Endothelial cell of umbilical vein (primary cell): ENCODE measurements around the gene PHACTR1. TPM values are rescaled to one million over a fixed set of nuclear protein-coding genes. Genes with fewer than 3 reads are reported as not detected.

Experiments
- BruUV-seq: library from RNA; stranded (reverse); fragments of 400-500 nt; replicated peaks from 2 replicates; lab custom pipeline; 2021; lab: Mats Ljungman, UMichigan
- CTCF ChIA-PET: fragments of 300-600, 350-600 bp; sonication (Branson Sonifier 250); formaldehyde crosslinking; loops from one replicate; lab custom pipeline; 2021; ENCODE audit warnings: antibody characterized with exemption, inconsistent platforms; lab: Charles Lee
- POLR2A ChIA-PET: fragments of 300-600, 350-600 bp; sonication (Branson Sonifier 250); formaldehyde crosslinking; loops from one replicate; lab custom pipeline; 2021; ENCODE audit warnings: antibody characterized with exemption, inconsistent platforms; lab: Charles Lee
- DNase-seq: peaks from one replicate; pipeline ENCODE4 v3.0.0-alpha.2; 2011; ENCODE audit warnings: low read depth, low spot score
- FAIRE-seq: peaks from 2 replicates; lab custom pipeline; 2011; peaks lifted over from hg19 to GRCh38; lab: Jason Lieb, UNC
- H2AFZ ChIP-seq: 2 replicates; pipeline ENCODE4 v1.6.0; 2012; ENCODE audit warnings: low read depth, low read length, control low read depth, inconsistent platforms
- H3K27ac ChIP-seq: 2 replicates; pipeline ENCODE4 v1.5.1; 2011; ENCODE audit warnings: low read depth, mild to moderate bottlenecking, control low read depth, low read length, moderate library complexity; ENCODE audit not compliant: insufficient read depth
- H3K27me3 ChIP-seq, 2 experiments: 2 replicates each; pipeline versions ENCODE4 v1.6.0 to v1.6.1; 2011; ENCODE audit warnings: low read length in 2 of 2, mixed read lengths in 1 of 2; ENCODE audit not compliant: control insufficient read depth in 2 of 2, insufficient read depth in 2 of 2
- H3K36me3 ChIP-seq, 2 experiments: 2 replicates in 1 of 2; 3 replicates in 1 of 2; pipeline ENCODE4 v1.5.1; 2011; ENCODE audit warnings: low read length in 2 of 2, mild to moderate bottlenecking in 1 of 2, moderate library complexity in 1 of 2; ENCODE audit not compliant: control insufficient read depth in 2 of 2, insufficient read depth in 2 of 2; ENCODE audit errors: extremely low read depth in 1 of 2
- H3K4me1 ChIP-seq: 3 replicates; pipeline ENCODE4 v1.5.1; 2011; ENCODE audit warnings: mild to moderate bottlenecking, low read length; ENCODE audit not compliant: control insufficient read depth, insufficient read depth; ENCODE audit errors: extremely low read depth
- H3K4me2 ChIP-seq: 2 replicates; pipeline ENCODE4 v1.6.1; 2011; ENCODE audit warnings: low read length, control low read depth, mixed read lengths; ENCODE audit not compliant: insufficient read depth
- H3K4me3 ChIP-seq, 3 experiments: fragments of 200-600 bp in 1 of 3; sonication (generic), shearing (Covaris generic) in 1 of 3; replicated peaks in 1 of 3; 2 replicates each; pipeline ENCODE4 v1.5.1; 2011 to 2016; ENCODE audit warnings: control low read depth in 3 of 3, low read length in 3 of 3, mild to moderate bottlenecking in 2 of 3, inconsistent platforms in 1 of 3, low read depth in 1 of 3, moderate library complexity in 1 of 3; ENCODE audit not compliant: insufficient read depth in 1 of 3
- H3K79me2 ChIP-seq: 2 replicates; pipeline ENCODE4 v1.6.0; 2012; ENCODE audit warnings: low read length, inconsistent platforms; ENCODE audit not compliant: control insufficient read depth, insufficient read depth
- H3K9ac ChIP-seq: replicated peaks from 2 replicates; pipeline ENCODE3; 2011; ENCODE audit warnings: low read length, control low read depth; ENCODE audit not compliant: insufficient read depth; ENCODE audit errors: extremely low read depth
- H3K9me1 ChIP-seq: replicated peaks from 3 replicates; pipeline ENCODE4 v1.6.0; 2011; ENCODE audit warnings: mild to moderate bottlenecking, low read length; ENCODE audit not compliant: control insufficient read depth, insufficient read depth; ENCODE audit errors: extremely low read depth
- H3K9me3 ChIP-seq: replicated peaks from 2 replicates; pipeline ENCODE4 v1.5.1; 2012; ENCODE audit warnings: low read length, inconsistent platforms; ENCODE audit not compliant: control insufficient read depth, insufficient read depth
- H4K20me1 ChIP-seq: replicated peaks from 2 replicates; pipeline ENCODE3; 2011; ENCODE audit warnings: mild to moderate bottlenecking, low read length; ENCODE audit not compliant: control insufficient read depth, insufficient read depth; ENCODE audit errors: extremely low read depth
- FOS ChIP-seq: IDR thresholded peaks from 2 replicates; pipeline ENCODE4 v1.6.1; 2011; ENCODE audit warnings: mild to moderate bottlenecking, low read length, moderate library complexity, borderline replicate concordance; ENCODE audit not compliant: insufficient read depth
- GATA2 ChIP-seq: IDR thresholded peaks from 2 replicates; pipeline ENCODE4 v1.7.0; 2011; ENCODE audit warnings: low read depth, mild to moderate bottlenecking, moderate library complexity, mixed read lengths, low read length; ENCODE audit not compliant: insufficient read length, insufficient read depth
- JUN ChIP-seq: IDR thresholded peaks from 2 replicates; pipeline ENCODE4 v1.6.1; 2011; ENCODE audit warnings: borderline replicate concordance, low read depth; ENCODE audit not compliant: insufficient read length, insufficient read depth
- MYC ChIP-seq: IDR thresholded peaks from one replicate; pipeline ENCODE4 v1.6.1; 2011; ENCODE audit warnings: mild to moderate bottlenecking, low read depth, low read length
- POLR2A ChIP-seq: IDR thresholded peaks from 2 replicates; pipeline ENCODE4 v1.6.1; 2012; ENCODE audit warnings: low read depth, mild to moderate bottlenecking, control low read depth, low read length
- POLR2AphosphoS5 ChIP-seq: IDR thresholded peaks from 2 replicates; pipeline ENCODE4 v1.6.1; 2012; ENCODE audit warnings: low read depth, mild to moderate bottlenecking, control low read depth, low read length, moderate library complexity; ENCODE audit not compliant: insufficient read depth
- dilution Hi-C: fragments of 300-500 bp; cut with MboI; formaldehyde crosslinking; loops from one replicate; pipeline ENCODE4 v1.15.0; 2019; ENCODE audit warnings: low sequenced_read_pairs; ENCODE audit not compliant: extremely low pct_ligation_motif_present
- intact Hi-C: fragments of 100-400 bp; cut with micrococcal nuclease; formaldehyde crosslinking; loops from one replicate; pipeline ENCODE4 v1.10.0; 2022
- polyA plus RNA-seq, 4 experiments: library from polyadenylated mRNA; depleted of rRNA in 3 of 4; stranded (reverse) in 3 of 4; unstranded in 1 of 4; fragments of >200 nt; gene quantifications; 2 replicates each; pipeline versions ENCODE4 v1.2.1 to v1.2.3, GENCODE V29; 2011 to 2012; ENCODE audit warnings: missing spikeins in 1 of 4
- total RNA-seq: library from RNA; stranded (reverse); gene quantifications from 2 replicates; pipeline ENCODE4 v1.2.3, GENCODE V29; 2021
- TF ChIP-seq, protein P1 (sequence below), 2 donors: IDR thresholded peaks; 1 replicate in 1 of 2; 2 replicates in 1 of 2; pipeline ENCODE4 v1.5.1; 2011; ENCODE audit warnings: low read length in 2 of 2, mild to moderate bottlenecking in 2 of 2, moderate library complexity in 2 of 2, control low read depth in 1 of 2, inconsistent platforms in 1 of 2, low read depth in 1 of 2; ENCODE audit not compliant: insufficient read depth in 1 of 2; ENCODE audit errors: extremely low read depth in 1 of 2
- TF ChIP-seq, protein P2 (sequence below): IDR thresholded peaks from 2 replicates; pipeline ENCODE4 v1.6.1; 2011; ENCODE audit not compliant: insufficient read depth, insufficient read length

Gene PHACTR1
- total and polyA plus RNA-seq, 2 donors (not counting 3 experiments of a cell fraction or from before 2014, with no cell fraction given): 2.4 to 23.2 TPM

DNA sequence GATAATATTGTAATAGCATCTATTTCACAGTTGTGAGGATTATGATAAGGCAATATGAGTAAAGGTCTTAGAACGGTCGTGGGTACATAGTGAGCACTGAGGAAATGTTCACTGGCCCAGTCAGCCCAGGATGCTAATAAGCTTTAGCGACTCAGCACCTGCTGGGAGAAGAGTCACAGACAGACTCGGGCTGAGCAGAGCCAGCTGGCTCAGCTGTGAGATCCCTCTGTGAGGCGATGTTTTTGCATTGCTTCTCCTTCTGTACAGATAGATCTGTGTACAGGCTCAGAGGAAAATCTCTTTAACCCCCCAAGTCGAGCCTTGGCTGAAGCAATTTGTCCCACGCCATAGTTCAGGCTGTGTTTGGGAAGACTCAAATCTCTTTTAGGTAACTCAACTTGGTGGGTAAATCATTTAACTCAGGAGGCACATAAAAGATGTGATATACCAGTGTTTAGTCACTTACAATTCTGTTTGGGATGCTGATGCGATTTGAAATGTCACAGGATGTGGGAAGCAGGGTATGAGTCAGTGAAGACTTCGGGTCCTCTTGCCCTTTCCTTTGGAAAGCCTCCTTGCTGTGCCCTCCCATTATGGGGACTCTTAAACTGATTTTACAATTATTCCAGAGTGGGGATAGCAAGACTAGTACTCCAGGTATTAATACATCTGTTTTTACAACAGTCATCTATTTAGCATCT, 53.1 kb downstream of the PHACTR1 start:
- Histone ChIP-seq H3K9me3 (no peaks in the 10 kb centered on the region), H3K27me3 (no peaks in the 10 kb centered on the region), H3K27ac (no peak overlapping the region), H3K79me2 (no peaks in the 10 kb centered on the region), H3K4me2 (no peak overlapping the region), H4K20me1 (no peaks in the 10 kb centered on the region), H3K36me3 (no peaks in the 10 kb centered on the region), H3K4me3 (no peak overlapping the region), H3K9ac (no peak overlapping the region), H3K4me1 (no peaks in the 10 kb centered on the region), H2AFZ (no peak overlapping the region), H3K9me1 (no peaks in the 10 kb centered on the region)
- ChIA-PET POLR2A (no interaction called here), CTCF (no interaction called here)
- TF ChIP-seq, protein P1, sequence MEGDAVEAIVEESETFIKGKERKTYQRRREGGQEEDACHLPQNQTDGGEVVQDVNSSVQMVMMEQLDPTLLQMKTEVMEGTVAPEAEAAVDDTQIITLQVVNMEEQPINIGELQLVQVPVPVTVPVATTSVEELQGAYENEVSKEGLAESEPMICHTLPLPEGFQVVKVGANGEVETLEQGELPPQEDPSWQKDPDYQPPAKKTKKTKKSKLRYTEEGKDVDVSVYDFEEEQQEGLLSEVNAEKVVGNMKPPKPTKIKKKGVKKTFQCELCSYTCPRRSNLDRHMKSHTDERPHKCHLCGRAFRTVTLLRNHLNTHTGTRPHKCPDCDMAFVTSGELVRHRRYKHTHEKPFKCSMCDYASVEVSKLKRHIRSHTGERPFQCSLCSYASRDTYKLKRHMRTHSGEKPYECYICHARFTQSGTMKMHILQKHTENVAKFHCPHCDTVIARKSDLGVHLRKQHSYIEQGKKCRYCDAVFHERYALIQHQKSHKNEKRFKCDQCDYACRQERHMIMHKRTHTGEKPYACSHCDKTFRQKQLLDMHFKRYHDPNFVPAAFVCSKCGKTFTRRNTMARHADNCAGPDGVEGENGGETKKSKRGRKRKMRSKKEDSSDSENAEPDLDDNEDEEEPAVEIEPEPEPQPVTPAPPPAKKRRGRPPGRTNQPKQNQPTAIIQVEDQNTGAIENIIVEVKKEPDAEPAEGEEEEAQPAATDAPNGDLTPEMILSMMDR (IDR thresholded peaks at IDR 0.05; ENCODE audit: extremely low read depth in 1 of 2, insufficient read depth in 1 of 2, low read depth in 1 of 2, low read length in 2 of 2): no peak
- dilution Hi-C loops: no loop called here
- FAIRE-seq (no peak), DNase-seq (no peak)
- no TSS peak for BruUV-seq
- intact Hi-C loops: no loop called here

DNA sequence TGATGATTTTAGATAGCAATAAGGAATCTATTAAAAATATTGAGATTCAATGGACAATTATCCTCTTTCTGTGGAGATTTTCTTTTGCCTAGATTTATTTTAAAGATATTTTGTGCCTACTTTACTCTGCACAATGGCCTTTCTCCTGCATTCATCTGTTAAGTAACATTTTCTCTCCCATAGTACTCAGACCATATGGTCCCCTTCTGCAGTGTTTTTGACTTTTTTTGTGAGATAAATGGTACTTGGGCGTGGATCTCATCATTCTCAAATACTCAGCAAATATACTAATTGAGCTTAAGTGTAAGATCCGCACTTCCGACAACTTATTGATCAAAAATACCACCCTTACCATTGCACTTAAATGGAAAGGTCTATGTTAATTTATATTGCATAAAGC, 55.8 kb downstream of the PHACTR1 start:
- ChIA-PET POLR2A (no interaction called here), CTCF (no interaction called here)
- H2AFZ ChIP-seq: no peak overlapping the region
- TF ChIP-seq POLR2AphosphoS5 (no peak), POLR2A (no peak), FOS (no peak), JUN (no peak), GATA2 (no peak), MYC (no peak)
- TF ChIP-seq, protein P2, sequence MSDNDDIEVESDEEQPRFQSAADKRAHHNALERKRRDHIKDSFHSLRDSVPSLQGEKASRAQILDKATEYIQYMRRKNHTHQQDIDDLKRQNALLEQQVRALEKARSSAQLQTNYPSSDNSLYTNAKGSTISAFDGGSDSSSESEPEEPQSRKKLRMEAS: no peak
- TF ChIP-seq, protein P1 (IDR thresholded peaks at IDR 0.05; ENCODE audit: extremely low read depth in 1 of 2, insufficient read depth in 1 of 2, low read depth in 1 of 2, low read length in 2 of 2): no peak
- no peaks in the 10 kb centered on the region for H3K36me3 ChIP-seq
- H3K4me1 ChIP-seq: no peaks in the 10 kb centered on the region
- intact Hi-C loops: no loop called here
- H3K9ac ChIP-seq: no peak overlapping the region
- no peak for DNase-seq
- BruUV-seq: no TSS peak
- no peak for FAIRE-seq
- no peaks in the 10 kb centered on the region for H3K9me1 ChIP-seq
- H3K27ac ChIP-seq: no peak overlapping the region
- dilution Hi-C loops: no loop called here
- no peak overlapping the region for H3K4me3 ChIP-seq
- no peaks in the 10 kb centered on the region for H4K20me1 ChIP-seq
- H3K4me2 ChIP-seq: no peak overlapping the region
- no peaks in the 10 kb centered on the region for H3K79me2 ChIP-seq
- no peaks in the 10 kb centered on the region for H3K27me3 ChIP-seq
- no peaks in the 10 kb centered on the region for H3K9me3 ChIP-seq
